ENCODE results near the gene NKIRAS2.
A peak's percentile ranks its signal among the peaks of the same experiment; 100 is the strongest.
"Not testable (repeated sequence)": the region's sequence is repeated elsewhere in the genome, so short reads cannot be mapped to it uniquely, and the experiment has no call there.

Gene NKIRAS2

GRCh38 chr17:42000413-42001133 is 19.3 kb upstream of the NKIRAS2 start:
- no peak for DNase-seq

GRCh38 chr17:42001729-42002128 is 18.2 kb upstream of the NKIRAS2 start:
- DNase-seq, result no peak

GRCh38 chr17:42002175-42002791 is 17.6 kb upstream of the NKIRAS2 start:
- DNase-seq, result no peak

GRCh38 chr17:42002792-42003301 is 17.0 kb upstream of the NKIRAS2 start:
- DNase-seq, result no peak

- DNase-seq, result no peak
These were observed 14.7 kb upstream of the NKIRAS2 start for GRCh38 chr17:42005166-42005565.

GRCh38 chr17:42009170-42009569 is 10.7 kb upstream of the NKIRAS2 start:
- DNase-seq, result no peak

- not testable (repeated sequence) for DNase-seq
These were observed 9.6 kb upstream of the NKIRAS2 start for GRCh38 chr17:42010266-42010680.

GRCh38 chr17:42010898-42011516 is 8.9 kb upstream of the NKIRAS2 start:
- no peak for DNase-seq

GRCh38 chr17:42012363-42012762 is 7.5 kb upstream of the NKIRAS2 start:
- DNase-seq, result not testable (repeated sequence)

GRCh38 chr17:42013740-42014139 is 6.2 kb upstream of the NKIRAS2 start:
- DNase-seq, result not testable (repeated sequence)

GRCh38 chr17:42016411-42016831 is 3.5 kb upstream of the NKIRAS2 start:
- DNase-seq, result peak in 1 of 2 donors; percentile 8

- DNase-seq, result peak; percentile 86 to 90
These were observed 2.7 kb upstream of the NKIRAS2 start, which contains the start of gene DNAJC7 for GRCh38 chr17:42016941-42017865. DNAJC7 (minus strand) TSS chr17:42017439; CDS start chr17:42017416, 23 bp downstream.

- no peak for DNase-seq
These were observed 2.1 kb upstream of the NKIRAS2 start for GRCh38 chr17:42017866-42018200.

GRCh38 chr17:42018339-42018738 is 1.6 kb upstream of the NKIRAS2 start:
- no peak for DNase-seq

- no peak for DNase-seq
These were observed 902 bp upstream of the NKIRAS2 start for GRCh38 chr17:42018988-42019387.

- DNase-seq, result not testable (repeated sequence)
These were observed 955 bp downstream of the NKIRAS2 start for GRCh38 chr17:42020845-42021244.

GRCh38 chr17:42023524-42024349 is 3.8 kb downstream of the NKIRAS2 start:
- DNase-seq, result no peak

GRCh38 chr17:42025191-42025579 is 5.3 kb downstream of the NKIRAS2 start:
- DNase-seq, result no peak

GRCh38 chr17:42025936-42026335 is 6.0 kb downstream of the NKIRAS2 start:
- DNase-seq, result no peak

- no peak for DNase-seq
These were observed 7.1 kb downstream of the NKIRAS2 start for GRCh38 chr17:42026857-42027589.

GRCh38 chr17:42027590-42027889 is 7.7 kb downstream of the NKIRAS2 start:
- DNase-seq, result no peak

Data from activated CD4-positive, alpha-beta T cell treated with anti-CD3 and anti-CD28 coated beads for 4 hours (primary cell).